HG02642 (cell line): Measurements from ENCODE around the gene HYOU1.
"Not testable (repeated sequence)": the region's sequence is repeated elsewhere in the genome, so short reads cannot be mapped to it uniquely, and the experiment has no call there.

ENCODE experiments used
- ATAC-seq: cut with Tn5 transposase; IDR thresholded peaks from one replicate; pipeline ENCODE4 v1.9.1; 2021; ENCODE audit warnings: mild to moderate bottlenecking; ENCODE audit not compliant: unreplicated experiment, poor library complexity

The HYOU1 gene

GRCh38 chr11:119057000-119057769, at the start of gene HYOU1:
Gene HYOU1, minus strand, starts transcription at chr11:119057205. Its CDS starts 1,045 bp downstream, at chr11:119056160.
- ATAC-seq = peak; percentile 92

GRCh38 chr11:119103793-119104192, 46.8 kb upstream of the HYOU1 start:
- ATAC-seq = no peak

- ATAC-seq = not testable (repeated sequence)
These were observed 46.2 kb upstream of the HYOU1 start for GRCh38 chr11:119103161-119103664.

- peak; percentile 81 for ATAC-seq
These were observed 44.9 kb upstream of the HYOU1 start, which contains the start of gene DPAGT1 for GRCh38 chr11:119101759-119102423. Gene DPAGT1, minus strand, starts transcription at chr11:119101853. Its CDS starts 198 bp downstream, at chr11:119101655.

- ATAC-seq = peak; percentile 16
These were observed 44.2 kb upstream of the HYOU1 start for GRCh38 chr11:119100994-119101758.

- no peak for ATAC-seq
These were observed 43.4 kb upstream of the HYOU1 start for GRCh38 chr11:119100246-119100970.

GRCh38 chr11:119099711-119100110, 42.7 kb upstream of the HYOU1 start:
- no peak for ATAC-seq

- ATAC-seq = peak; percentile 84
These were observed 38.3 kb upstream of the HYOU1 start for GRCh38 chr11:119095066-119095880.

- ATAC-seq = peak; percentile 44
These were observed 37.7 kb upstream of the HYOU1 start for GRCh38 chr11:119094816-119095065.

GRCh38 chr11:119093942-119094815, 37.2 kb upstream of the HYOU1 start:
- ATAC-seq = peak; percentile 10

GRCh38 chr11:119092880-119093842, 36.2 kb upstream of the HYOU1 start:
- no peak for ATAC-seq

- no peak for ATAC-seq
These were observed 35.2 kb upstream of the HYOU1 start for GRCh38 chr11:119091966-119092879.

GRCh38 chr11:119091178-119091577, 34.2 kb upstream of the HYOU1 start:
- no peak for ATAC-seq

GRCh38 chr11:119089319-119089718, 32.3 kb upstream of the HYOU1 start:
- ATAC-seq = no peak

GRCh38 chr11:119088406-119088805, 31.4 kb upstream of the HYOU1 start:
- no peak for ATAC-seq

- ATAC-seq = no peak
These were observed 30.8 kb upstream of the HYOU1 start for GRCh38 chr11:119087747-119088241.
